Activated CD4-positive, alpha-beta T cell treated with anti-CD3 and anti-CD28 coated beads for 48 hours (primary cell): Measurements from ENCODE around the gene CEP70.
"Not testable (repeated sequence)": the region's sequence is repeated elsewhere in the genome, so short reads cannot be mapped to it uniquely, and the experiment has no call there.

Experiments used
- DNase-seq: peaks from one replicate; pipeline ENCODE4 v3.0.0-alpha.2; 2020

Gene CEP70

GRCh38 chr3:138507524-138507923 lies 86.5 kb downstream of the CEP70 start:
- no peak for DNase-seq

- no peak for DNase-seq
Measured at GRCh38 chr3:138498991-138499390, 95.1 kb downstream of the CEP70 start.

- DNase-seq, result no peak
Measured at GRCh38 chr3:138497851-138498250, 96.2 kb downstream of the CEP70 start.

- DNase-seq, result no peak
Measured at GRCh38 chr3:138497021-138497420, 97.0 kb downstream of the CEP70 start.

- no peak for DNase-seq
Measured at GRCh38 chr3:138496436-138496835, 97.6 kb downstream of the CEP70 start.

GRCh38 chr3:138495638-138496037 lies 98.4 kb downstream of the CEP70 start:
- not testable (repeated sequence) for DNase-seq

- no peak for DNase-seq
Measured at GRCh38 chr3:138494607-138494929, 99.5 kb downstream of the CEP70 start.

GRCh38 chr3:138493804-138494606 lies 100.1 kb downstream of the CEP70 start:
- DNase-seq, result no peak

- no peak for DNase-seq
Measured at GRCh38 chr3:138492980-138493675, 100.9 kb downstream of the CEP70 start.

GRCh38 chr3:138491971-138492370 lies 102.1 kb downstream of the CEP70 start:
- DNase-seq, result no peak

GRCh38 chr3:138486580-138486979 lies 107.5 kb downstream of the CEP70 start:
- not testable (repeated sequence) for DNase-seq

GRCh38 chr3:138484672-138485071 lies 109.4 kb downstream of the CEP70 start:
- DNase-seq, result not testable (repeated sequence)

GRCh38 chr3:138479438-138479863 lies 114.6 kb downstream of the CEP70 start:
- DNase-seq, result peak; percentile 53

GRCh38 chr3:138477801-138478200 lies 116.3 kb downstream of the CEP70 start:
- DNase-seq, result no peak

- no peak for DNase-seq
Measured at GRCh38 chr3:138477120-138477519, 116.9 kb downstream of the CEP70 start.

GRCh38 chr3:138476526-138476925 lies 117.5 kb downstream of the CEP70 start:
- no peak for DNase-seq

GRCh38 chr3:138474163-138474562 lies 119.9 kb downstream of the CEP70 start:
- no peak for DNase-seq

GRCh38 chr3:138473391-138473790 lies 120.7 kb downstream of the CEP70 start:
- DNase-seq, result no peak

GRCh38 chr3:138472141-138472825 lies 121.8 kb downstream of the CEP70 start:
- no peak for DNase-seq

- no peak for DNase-seq
Measured at GRCh38 chr3:138471481-138471880, 122.6 kb downstream of the CEP70 start.

- no peak for DNase-seq
Measured at GRCh38 chr3:138470687-138471086, 123.4 kb downstream of the CEP70 start.

GRCh38 chr3:138469874-138470273 lies 124.2 kb downstream of the CEP70 start:
- no peak for DNase-seq

- DNase-seq, result no peak
Measured at GRCh38 chr3:138468886-138469285, 125.2 kb downstream of the CEP70 start.

- no peak for DNase-seq
Measured at GRCh38 chr3:138468451-138468850, 125.6 kb downstream of the CEP70 start.
